Right lobe of liver (tissue), 4 donors: ENCODE measurements around the gene PAQR7.

ENCODE experiments used
- POLR2A ChIP-seq: fragments of 450-650 bp; IDR thresholded peaks from one replicate; pipeline ENCODE4 v1.6.1; 2017; ENCODE audit warnings: antibody characterized with exemption, mild to moderate bottlenecking
- TF ChIP-seq, protein P1 (sequence below), 4 donors: fragments of 200-600 bp in 3 of 4; fragments of 450-650 bp in 1 of 4; IDR thresholded peaks; one replicate each; pipeline versions ENCODE4 v1.5.1 to v1.8.0; 2016 to 2022; ENCODE audit warnings: antibody characterized with exemption in 4 of 4, mild to moderate bottlenecking in 2 of 4
- donor health status: DM: no; HTN: no; CAD: no.
- donor health status: DM: no; HTN: no; CAD: no.
- donor health status: DM: no; HTN: yes; CAD: no.

DNA sequence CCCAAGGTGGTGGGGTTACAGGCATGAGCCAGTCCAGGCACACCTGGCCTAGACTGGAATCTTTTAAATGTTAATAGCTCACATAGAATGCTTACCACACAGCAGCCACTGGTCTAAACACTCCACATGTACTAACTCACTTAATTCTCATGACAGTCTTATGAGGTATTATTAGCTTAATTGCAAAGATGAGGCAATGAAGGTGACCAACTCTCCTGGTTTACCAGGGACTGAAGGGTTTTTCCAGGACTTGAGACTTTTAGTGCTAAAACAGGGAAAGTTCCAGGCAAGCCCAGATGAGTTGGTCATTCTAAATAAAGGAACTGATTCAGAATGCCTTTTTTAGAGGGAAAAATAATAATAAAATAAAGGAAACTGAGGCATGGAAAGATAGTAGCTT is 37.7 kb upstream of the PAQR7 start:
- TF ChIP-seq POLR2A, result no peak
- TF ChIP-seq, protein P1, sequence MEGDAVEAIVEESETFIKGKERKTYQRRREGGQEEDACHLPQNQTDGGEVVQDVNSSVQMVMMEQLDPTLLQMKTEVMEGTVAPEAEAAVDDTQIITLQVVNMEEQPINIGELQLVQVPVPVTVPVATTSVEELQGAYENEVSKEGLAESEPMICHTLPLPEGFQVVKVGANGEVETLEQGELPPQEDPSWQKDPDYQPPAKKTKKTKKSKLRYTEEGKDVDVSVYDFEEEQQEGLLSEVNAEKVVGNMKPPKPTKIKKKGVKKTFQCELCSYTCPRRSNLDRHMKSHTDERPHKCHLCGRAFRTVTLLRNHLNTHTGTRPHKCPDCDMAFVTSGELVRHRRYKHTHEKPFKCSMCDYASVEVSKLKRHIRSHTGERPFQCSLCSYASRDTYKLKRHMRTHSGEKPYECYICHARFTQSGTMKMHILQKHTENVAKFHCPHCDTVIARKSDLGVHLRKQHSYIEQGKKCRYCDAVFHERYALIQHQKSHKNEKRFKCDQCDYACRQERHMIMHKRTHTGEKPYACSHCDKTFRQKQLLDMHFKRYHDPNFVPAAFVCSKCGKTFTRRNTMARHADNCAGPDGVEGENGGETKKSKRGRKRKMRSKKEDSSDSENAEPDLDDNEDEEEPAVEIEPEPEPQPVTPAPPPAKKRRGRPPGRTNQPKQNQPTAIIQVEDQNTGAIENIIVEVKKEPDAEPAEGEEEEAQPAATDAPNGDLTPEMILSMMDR (IDR thresholded peaks at IDR 0.05), result no peak
